NCI-H748 treated with DMSO at 0.1 percent for 48 hours (cell line): Measurements from ENCODE around the gene PRR7.

Experiments used
- DNase-seq: peaks from one replicate; lab custom pipeline; 2025; lab: John Stamatoyannopoulos, UW

PRR7 gene

DNA sequence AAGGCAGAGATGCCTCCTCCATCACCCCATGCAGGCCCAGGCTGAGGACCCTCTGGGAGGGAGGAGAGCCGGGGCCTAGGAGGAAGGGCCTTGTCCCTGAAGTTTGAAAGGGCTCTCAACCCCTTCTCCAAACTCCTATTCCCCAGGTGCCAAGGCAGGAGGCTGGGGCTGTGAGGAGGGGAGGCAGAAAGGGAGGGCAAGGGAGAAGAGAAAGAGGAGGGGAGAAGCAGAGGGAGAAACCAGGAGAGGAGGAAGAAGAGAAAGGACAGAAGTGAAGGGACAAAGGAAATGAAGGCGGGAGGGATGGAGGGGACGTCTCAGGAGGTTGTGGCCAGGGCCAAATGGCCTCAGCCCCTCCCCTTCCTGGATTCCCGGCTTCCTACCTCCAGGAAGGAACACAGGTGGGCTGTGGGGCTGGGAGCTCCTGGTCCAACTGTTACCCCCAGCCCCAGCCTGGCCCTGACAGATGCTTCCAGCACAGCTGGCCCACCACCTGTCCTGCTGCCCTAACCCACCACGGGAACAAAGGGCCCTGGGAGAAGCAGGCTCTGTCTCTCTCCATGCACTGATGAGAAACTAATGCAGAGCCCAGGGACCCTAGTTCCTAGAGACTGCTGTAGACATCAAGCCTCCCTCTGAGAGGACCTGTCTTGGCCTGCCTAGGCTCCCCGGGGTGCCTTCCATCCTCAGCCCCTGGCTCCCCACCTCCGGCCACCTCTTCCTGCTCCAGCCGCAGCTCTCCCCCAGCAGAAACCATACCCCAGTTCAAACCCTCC lies 23.3 kb downstream of the PRR7 start:
- DNase-seq, result no peak

GRCh38 chr5:177470759-177471536 lies 24.3 kb downstream of the PRR7 start:
- no peak for DNase-seq

DNA sequence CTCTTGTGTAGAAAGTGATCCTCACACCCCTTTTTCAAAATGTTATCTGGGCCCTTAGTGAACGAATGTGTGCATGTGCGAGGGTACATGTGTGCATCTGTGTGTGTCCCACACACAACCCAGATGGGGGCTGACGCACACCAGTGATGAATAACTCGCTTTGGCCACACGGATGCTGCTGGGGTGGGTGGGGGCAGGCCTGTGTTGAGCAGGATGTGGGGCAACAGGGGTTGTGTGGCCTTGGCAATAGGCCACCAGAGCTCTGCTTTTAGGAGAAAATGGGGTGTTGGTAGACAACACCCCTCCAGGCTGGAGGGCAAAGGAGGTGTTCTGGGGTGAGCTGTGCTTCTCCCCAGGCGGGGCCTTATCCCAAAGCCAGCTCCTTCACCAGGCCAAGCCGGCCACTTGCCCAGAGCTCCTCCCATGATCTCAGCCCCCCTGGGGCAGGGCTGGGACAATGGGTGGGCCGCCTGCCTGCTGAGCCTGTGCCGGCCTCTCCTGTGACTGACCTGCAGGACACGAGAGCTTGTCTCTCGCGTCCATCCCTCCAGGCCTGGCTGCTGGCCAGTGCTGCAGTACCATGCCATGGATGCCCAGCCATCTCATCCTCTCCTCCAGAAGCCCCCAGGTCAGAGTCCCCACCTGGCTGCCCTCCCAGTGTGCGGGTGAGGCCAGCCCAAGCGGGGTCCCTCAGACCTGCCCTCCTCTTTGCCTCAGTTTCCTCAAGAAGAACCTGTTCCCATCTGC lies 25.2 kb downstream of the PRR7 start:
- DNase-seq, result no peak

GRCh38 chr5:177472460-177473442 lies 26.1 kb downstream of the PRR7 start:
- DNase-seq, result no peak

GRCh38 chr5:177473443-177474001 lies 26.9 kb downstream of the PRR7 start, which contains the start of gene DBN1:
TSS of gene DBN1 (minus strand) at chr5:177473634. CDS start at chr5:177473521, 113 bp downstream.
- peak; percentile 23 for DNase-seq

- no peak for DNase-seq
Observed at GRCh38 chr5:177474002-177474476, 27.4 kb downstream of the PRR7 start.

DNA sequence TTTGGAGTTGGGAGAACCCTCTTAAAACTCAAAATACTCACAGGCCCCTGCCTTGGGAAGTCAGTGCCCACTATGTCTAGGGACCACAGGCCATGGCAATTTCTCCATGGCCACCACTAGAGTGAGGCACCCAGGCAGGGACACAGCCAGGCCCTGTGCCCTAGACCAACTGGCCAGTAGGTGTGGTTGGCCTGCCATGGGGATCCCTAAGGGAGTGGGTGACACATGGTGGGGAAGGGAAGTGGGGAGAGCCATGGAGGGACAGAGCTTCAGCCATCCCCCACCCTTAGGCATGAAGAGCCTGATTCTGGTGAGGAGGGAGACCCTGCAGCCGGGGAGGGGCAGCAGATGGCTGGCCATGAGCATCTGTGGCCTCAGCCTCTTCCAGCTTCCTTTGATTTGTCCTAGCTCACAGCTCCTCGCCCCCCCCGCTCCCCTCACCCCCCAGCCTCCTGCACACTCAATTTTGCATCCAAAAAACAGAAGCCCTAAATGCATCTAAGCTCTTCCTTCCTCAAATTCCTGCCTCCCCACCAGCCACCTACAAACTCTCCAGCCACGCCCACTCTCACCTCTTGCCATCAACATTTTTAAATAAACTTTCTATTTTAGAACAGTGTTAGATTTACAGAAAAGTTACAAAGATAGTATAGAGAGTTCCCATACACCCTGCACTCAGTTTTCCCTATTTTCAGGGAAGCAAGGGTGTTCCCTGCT lies 28.4 kb downstream of the PRR7 start:
- no peak for DNase-seq

DNA sequence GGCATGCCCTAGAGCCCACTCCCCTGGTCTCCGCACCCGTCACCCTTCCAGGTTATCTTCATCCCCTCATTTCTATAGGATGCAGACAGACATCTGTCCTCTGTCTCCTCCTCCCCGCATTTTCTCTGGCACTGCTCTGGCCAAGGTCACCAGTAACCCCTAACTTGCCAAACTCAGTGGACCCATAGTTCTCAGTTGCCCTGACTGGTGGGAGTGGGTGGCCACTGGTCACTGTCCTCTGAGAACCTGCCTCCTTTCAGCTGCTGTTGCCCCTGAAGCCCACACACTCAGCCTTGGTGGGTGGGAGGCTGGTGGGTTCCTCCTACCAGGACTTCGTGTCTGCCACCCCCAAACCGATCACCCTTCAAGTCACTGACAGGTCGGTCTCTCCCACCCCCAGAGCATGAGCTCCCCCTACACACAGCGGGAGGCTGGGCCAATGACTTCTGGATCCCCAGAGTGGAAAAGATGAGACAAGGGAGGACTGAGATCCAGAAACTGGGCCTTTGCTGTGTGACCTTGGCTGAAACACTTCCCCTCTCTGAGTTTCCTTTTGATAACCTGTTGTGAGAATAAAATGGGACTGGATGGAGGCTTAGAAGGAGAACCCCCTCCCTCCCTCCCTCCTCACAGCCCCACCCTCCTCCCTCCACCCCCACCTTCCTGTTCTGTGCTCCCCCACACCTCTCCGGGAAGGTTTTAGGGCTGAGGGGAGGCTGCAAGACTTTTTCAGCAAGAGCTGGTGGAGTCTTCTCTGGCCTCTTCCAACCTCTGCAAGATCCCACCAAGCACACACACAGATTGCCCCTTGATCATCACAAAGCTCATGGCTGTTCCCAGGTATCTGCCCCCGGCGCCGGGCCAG lies 29.2 kb downstream of the PRR7 start:
- DNase-seq, result no peak

DNA sequence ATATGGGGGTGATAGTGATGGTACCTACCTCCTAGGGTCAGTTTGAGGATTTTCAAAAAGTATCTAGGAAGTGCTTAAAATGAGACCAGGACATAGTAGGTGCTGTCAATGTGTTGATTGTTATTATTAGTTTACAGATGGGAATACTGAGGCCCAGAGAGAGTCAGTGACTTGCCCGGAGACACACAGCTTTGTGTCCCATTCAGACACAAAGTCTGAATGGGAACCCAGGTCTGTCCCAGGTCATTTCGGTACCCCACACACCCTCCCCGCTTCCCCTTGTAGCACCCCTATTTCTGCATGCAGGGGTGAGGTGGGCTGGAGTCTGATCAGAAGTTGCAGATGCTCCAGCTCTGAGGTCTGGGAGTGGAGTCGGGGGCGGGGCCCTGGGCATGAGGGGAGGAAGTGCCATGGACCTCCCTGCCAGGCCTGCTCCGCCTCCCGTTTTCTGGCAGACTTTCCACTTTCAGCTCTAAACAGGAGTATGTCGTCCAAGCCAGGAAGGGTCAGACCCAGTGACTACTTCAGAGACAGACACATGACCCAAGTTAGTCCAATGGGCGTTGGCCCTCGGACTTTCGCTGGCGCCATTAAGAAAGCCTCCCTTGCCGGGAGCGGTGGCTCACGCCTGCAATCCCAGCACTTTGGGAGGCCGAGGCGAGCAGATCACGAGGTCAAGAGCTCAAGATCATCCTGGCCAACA lies 30.1 kb downstream of the PRR7 start:
- no peak for DNase-seq

GRCh38 chr5:177477701-177478477 lies 31.3 kb downstream of the PRR7 start:
- no peak for DNase-seq

DNA sequence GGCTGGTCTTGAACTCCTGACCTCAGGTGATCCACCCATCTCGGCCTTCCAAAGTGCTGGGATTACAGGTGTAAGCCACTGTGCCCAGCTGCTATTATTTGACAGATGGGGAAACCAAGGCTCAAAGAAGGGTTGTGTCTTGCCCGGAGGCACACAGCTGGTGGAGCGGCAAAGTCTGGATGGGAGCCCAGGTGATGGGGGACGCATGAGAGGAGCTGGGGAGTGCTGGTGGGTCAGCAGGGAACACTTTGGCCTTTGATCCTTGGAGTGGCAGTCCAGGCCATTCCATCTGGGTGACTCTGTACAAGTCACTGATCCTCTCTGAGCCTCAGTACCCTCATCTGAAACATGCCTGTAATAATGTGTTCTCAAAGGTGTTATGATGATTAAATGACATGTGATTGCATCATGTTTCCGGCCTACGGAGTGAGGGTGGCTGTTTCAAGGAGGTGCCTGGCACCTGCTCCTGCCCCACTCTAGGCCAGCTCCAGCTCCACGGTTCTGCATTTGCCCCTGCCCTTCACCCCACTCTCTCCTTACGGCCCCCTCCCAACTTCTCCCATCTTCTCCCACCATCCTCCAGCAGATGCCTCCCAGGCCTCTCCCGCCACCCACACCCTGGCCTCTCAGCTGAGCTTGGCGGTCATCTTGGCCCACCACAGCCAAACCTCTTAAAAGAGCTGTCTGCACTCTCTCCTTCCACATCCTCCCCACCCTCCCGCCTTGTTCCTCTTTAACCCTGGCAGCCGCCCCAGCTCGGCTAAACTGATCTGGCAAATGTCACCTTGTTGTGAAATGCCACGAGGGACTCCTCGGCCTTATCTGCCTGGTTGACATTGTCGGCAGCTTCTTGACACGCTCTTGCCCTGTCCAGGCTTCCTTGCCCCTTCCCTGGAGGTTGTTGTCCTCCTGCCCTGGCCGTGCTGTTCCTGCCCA lies 32.4 kb downstream of the PRR7 start:
- DNase-seq, result no peak

GRCh38 chr5:177479774-177480173 lies 33.2 kb downstream of the PRR7 start:
- DNase-seq, result no peak

DNA sequence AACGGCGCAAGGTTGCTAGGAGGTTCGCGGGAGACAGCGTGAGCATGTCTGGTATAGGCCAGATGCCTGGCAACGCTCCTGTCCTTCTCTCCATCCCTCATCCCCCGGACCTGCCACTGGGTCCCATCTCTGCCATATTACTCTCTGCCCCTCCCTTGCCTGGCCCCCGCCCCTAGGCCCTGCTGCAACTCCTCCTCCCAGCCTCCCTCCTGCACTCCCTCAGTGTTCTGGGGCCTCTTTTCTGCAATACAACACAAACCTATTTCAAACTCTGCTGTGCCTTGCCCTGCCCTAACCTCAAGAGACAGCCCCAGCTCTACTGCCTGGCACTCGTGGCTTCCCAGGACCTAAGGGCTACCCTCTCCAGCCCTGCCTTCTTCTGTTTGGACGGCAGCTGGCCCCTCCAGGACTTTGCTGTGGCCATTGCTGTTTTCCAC lies 35.8 kb downstream of the PRR7 start:
- no peak for DNase-seq

- no peak for DNase-seq
Observed at GRCh38 chr5:177483042-177483441, 36.4 kb downstream of the PRR7 start.

- no peak for DNase-seq
Observed at GRCh38 chr5:177483994-177484901, 37.6 kb downstream of the PRR7 start.
